ELR (cell line): ENCODE results near the gene WRNIP1.
"Not testable (repeated sequence)": the region's sequence is repeated elsewhere in the genome, so short reads cannot be mapped to it uniquely, and the experiment has no call there.

Experiments
- DNase-seq: peaks from one replicate; pipeline ENCODE4 v3.0.0-alpha.2; 2015; ENCODE audit warnings: low read depth

WRNIP1 gene

DNA sequence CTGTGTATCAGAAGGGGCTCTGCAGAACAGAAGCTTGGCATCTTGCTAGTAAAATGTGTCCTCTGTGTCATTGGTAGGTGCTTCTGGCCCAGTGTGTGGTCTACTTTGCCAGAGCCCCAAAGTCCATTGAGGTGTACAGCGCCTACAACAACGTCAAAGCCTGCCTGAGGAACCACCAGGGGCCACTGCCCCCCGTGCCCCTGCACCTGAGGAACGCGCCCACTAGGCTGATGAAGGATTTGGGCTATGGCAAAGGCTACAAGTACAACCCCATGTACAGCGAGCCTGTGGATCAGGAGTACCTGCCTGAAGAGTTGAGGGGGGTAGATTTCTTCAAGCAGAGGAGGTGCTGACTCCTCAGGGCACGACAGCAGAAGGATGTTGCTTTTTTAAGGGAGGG lies 19.7 kb downstream of the WRNIP1 start:
- DNase-seq = no peak

DNA sequence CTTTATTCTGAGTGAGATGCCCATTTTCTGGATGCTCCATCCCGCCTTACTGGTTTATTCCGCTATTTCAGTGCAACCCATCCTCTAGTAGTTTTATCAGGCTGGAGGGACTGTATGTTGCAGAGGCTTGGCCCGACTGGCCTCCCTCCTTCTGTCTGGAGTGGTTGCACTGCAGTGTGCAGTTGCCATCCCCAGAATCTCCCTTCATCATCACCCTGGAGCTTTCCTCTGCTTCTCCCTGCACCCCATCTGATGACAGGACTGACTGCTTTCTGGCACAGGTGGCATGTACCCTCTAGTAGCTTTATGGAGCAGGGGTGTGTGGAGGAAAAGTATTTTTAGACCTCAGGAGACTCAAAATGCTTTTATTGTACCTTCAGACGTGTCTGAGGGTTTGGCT lies 21.1 kb downstream of the WRNIP1 start:
- no peak for DNase-seq

GRCh38 chr6:2790588-2791449 lies 25.6 kb downstream of the WRNIP1 start:
- DNase-seq = peak; percentile 90

GRCh38 chr6:2791450-2791974 lies 26.3 kb downstream of the WRNIP1 start:
- peak; percentile 22 for DNase-seq

GRCh38 chr6:2792330-2793110 lies 27.3 kb downstream of the WRNIP1 start:
- peak; percentile 67 for DNase-seq

- DNase-seq = no peak
Observed at GRCh38 chr6:2793534-2794151, 28.4 kb downstream of the WRNIP1 start.

- DNase-seq = peak; percentile 48
Observed at GRCh38 chr6:2794171-2794730, 29.1 kb downstream of the WRNIP1 start.

DNA sequence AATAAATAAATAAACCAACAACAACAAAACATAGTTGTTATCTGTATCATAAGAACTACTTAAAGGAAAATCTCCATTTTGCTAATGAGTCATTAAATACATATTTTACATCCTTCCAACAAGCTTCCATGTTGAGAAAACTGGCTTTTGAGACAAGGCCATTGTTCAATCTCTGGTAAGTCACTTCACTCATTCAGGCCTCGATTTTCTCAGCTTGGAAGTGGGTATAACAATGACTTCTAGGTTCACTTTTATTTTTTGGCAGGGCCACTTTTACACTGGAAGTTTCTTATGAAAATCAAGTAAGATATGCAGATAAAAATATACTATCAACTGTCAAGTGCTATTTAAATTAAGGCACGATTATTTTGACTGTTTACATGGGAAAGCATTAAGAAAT lies 30.0 kb downstream of the WRNIP1 start:
- DNase-seq = no peak

DNA sequence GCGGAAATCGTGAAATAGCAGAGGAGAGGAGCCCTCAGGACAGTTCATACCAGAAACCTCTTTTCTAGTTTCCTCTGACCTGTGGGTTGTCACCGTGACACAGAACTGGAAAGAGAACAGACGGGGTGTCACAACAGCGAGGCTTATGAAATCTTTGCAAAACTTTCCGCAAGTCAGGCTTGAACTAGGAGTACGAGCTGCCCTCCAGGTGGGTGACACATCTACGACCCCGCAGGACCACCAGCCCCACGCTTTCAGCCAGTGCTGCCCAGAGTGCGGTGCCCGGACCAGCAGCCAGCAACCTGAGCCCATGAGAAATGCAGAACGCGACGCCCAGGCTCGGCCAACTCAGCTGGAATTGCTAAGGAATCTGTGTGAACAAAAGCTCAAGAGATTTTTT lies 30.8 kb downstream of the WRNIP1 start:
- no peak for DNase-seq

DNA sequence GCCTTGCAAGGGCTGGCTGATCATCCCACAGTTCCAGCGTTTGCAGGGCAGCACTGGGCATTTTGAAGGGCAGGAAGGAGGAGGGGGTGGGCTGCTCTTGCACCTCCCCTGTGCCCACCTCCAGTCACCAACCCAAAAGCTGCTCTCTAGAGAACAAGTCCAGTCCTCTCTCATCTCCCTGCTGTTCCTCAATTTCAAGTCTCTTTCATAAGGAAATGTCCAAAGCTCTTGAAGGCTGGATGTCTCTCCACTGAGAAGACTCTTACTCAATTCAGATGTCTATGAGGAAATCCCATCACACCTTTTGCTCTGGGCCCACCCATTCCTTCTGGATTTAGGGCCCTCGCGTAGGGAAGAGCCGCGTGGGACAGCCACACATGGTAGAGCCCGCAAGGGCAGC lies 31.7 kb downstream of the WRNIP1 start:
- no peak for DNase-seq

- DNase-seq = no peak
Observed at GRCh38 chr6:2797564-2798031, 32.4 kb downstream of the WRNIP1 start.

GRCh38 chr6:2798586-2799134 lies 33.5 kb downstream of the WRNIP1 start:
- no peak for DNase-seq

GRCh38 chr6:2799936-2800527 lies 34.8 kb downstream of the WRNIP1 start:
- DNase-seq = no peak

GRCh38 chr6:2800552-2801316 lies 35.5 kb downstream of the WRNIP1 start:
- no peak for DNase-seq

DNA sequence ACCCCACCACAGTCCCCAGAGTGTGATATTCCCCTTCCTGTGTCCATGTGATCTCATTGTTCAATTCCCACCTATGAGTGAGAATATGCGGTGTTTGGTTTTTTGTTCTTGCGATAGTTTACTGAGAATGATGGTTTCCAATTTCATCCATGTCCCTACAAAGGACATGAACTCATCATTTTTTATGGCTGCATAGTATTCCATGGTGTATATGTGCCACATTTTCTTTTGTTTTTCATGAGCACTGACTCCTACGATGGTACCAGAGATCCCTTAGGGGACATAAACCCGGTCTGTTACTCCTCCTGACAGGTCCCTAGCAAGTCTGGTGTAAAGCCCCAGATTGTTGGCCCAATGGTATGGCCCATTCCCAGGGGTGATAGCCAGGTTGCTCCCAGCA lies 36.5 kb downstream of the WRNIP1 start:
- not testable (repeated sequence) for DNase-seq

- DNase-seq = no peak
Observed at GRCh38 chr6:2802521-2803060, 37.4 kb downstream of the WRNIP1 start.

GRCh38 chr6:2803731-2804429 lies 38.7 kb downstream of the WRNIP1 start:
- DNase-seq = no peak

DNA sequence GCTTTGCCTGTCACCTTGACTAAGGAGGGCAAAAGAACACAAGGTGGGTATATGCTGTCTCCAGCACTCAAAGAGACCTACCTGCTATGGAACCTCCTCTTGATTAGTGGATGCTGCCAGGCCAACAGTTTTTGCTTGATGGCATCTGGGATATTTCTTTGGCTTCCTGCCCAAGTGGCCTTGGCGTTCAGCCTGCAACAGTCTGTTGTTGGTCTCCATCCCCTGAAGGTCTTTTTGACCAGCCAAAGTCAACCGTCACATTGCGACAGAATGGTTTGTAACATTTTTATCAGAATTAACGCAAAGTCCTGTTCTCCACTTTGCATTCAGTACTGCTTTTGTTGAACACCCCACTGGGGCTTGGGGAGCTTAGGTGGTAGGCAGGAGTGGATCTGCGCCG lies 39.3 kb downstream of the WRNIP1 start:
- DNase-seq = no peak

DNA sequence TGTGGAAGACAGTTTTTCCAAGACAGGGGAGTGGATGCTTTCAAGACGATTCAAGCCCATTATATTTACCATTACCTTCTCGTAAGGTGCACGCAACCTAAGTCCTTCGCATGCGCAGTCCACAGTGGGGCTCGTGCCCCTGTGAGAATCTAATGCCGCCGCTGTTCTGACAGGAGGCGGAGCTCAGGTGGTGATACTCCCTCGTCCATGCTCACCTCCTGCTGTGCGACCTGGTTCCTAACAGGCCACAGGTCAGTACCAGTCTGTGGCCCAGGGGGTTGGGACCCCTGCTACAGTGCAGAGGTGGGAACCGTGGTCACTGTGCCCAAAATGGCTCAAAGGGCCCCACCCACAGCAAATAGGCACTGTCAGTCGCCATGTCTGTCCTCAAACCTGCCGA lies 39.8 kb downstream of the WRNIP1 start:
- DNase-seq = no peak

DNA sequence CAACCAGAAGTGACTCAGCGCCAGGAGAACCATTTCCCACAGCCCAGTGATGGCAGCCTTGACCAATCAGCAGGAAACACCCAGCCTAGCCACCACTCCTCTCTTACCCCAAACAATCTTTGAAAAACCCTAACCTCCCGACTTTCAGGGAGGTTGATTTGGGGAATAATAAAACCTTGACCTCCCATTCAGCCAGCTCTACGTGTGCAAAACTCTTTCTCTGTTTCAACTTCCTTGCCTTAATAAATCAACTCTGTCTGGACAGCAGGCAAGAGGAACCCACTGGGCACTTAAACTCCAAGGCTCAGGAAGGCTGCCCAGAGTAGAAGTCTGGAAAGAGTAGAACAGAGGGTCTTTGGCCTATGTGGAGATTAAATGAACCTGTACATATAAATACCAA lies 41.5 kb downstream of the WRNIP1 start:
- no peak for DNase-seq
